Tongue (tissue), 2 donors: ENCODE results near the gene PTPRU. TPM values are rescaled to one million over a fixed set of nuclear protein-coding genes. Genes with fewer than 3 reads are reported as not detected.

Source experiments
- DNase-seq: peaks from one replicate; pipeline ENCODE4 v3.0.0-alpha.2; 2015
- total RNA-seq: library from RNA; depleted of rRNA; stranded (reverse); fragments of >200 nt; gene quantifications from one replicate; pipeline ENCODE4 v1.2.3, GENCODE V29; 2014

Gene PTPRU
- total RNA-seq, 1 donor from 2014 or later: 42.5 TPM

DNA sequence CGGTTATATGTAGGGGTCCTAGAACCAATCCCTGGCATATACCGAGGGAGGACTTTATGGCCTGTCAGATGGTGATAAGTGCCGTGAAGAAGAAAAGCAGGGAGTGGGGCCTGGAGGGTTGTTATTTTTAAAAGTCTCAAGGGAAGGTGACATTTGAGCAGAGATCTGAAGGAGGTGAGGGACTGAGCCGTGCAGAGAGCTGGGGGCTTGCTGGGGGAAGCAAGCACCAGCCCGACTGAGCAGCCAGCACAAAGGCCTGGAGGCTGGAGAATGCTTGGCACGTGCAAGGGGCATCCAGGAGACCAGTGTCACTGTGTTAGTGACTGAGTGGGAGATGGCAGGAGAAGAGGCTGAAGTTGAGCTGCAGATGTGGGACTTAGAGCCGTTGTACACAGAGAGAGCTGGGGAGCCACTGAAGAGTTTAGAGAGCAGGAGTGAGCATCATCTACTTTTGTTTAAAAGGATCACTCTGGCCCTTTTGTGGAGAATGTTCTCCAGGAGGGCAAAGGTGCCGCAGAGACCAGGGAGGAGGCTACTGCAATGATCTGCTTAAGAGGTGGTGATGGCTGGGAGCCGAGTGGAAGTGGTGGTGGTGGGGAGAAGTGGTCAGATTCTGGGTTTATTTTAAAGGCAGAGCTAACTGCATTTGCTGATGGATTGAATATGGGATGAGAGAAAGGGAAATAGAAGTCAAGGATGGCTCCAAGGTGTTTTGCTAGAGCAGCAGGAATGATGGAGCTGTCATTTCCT is 31.2 kb downstream of the PTPRU start:
- DNase-seq: no peak

DNA sequence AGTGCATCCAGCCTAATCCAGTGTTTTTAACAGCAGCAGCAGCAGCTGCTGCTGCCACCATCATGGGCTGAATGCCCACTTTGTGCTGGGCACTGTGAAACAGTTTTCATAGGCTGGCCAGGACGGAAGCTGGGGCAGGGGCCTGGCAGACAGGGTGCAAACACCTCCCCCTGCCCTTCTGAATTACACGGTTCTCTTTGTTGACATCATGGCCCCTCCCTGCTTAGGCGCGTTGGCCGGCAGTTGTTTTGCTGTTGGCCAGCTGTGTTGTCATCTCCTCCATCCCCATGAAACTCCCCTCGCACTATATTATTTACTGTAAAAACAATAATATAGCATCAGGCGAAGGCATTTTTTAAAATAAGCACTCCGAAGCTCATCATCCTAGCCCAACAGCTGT is 33.1 kb downstream of the PTPRU start:
- DNase-seq: peak; percentile 94

DNA sequence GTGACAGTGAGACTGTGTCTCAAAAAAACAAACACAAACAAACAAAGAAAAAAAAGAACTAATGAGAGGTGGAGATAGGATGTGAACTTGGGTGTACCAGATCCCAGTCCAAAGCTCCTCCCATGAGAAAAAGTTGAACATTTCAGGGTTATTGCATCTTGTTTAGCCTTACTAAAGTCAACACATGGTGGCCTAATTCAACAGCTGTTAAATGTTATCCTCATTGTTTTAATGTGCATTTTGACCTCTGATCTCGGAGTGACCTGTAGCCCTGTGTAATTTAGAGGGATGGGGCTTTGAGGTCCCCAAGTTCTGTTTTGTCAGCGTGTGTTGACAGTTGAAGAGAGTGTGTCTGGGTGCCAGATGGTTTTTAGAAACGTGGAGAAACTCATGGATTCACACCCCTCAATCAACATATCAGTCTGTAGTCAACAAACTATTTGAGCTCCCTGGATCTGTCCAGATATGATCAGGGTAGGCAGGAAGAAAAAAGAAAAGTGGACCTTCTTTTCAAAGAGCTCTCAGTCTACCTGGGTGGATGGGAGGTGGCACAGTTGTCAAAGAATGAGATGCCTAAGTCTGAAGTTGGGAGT is 34.7 kb downstream of the PTPRU start:
- no peak for DNase-seq

DNA sequence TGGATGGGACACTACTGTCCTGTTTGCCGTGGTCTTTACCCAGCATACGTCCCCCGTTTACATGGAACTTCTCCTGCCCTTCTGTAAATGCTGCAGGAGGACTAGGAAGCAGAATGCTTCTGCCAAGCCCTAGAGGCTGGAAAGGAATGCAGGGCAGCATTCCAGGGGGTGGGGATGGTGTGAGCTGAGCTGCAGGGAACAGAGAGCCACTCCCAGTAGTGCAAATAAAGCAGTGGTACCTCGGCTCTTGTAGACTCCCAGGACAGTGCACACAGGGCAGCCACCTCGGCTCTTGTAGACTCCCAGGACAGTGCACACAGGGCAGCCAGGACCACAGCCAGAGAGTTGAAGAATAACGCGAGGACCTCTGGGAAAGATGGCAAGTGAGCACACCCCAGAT is 35.4 kb downstream of the PTPRU start:
- peak; percentile 88 for DNase-seq

DNA sequence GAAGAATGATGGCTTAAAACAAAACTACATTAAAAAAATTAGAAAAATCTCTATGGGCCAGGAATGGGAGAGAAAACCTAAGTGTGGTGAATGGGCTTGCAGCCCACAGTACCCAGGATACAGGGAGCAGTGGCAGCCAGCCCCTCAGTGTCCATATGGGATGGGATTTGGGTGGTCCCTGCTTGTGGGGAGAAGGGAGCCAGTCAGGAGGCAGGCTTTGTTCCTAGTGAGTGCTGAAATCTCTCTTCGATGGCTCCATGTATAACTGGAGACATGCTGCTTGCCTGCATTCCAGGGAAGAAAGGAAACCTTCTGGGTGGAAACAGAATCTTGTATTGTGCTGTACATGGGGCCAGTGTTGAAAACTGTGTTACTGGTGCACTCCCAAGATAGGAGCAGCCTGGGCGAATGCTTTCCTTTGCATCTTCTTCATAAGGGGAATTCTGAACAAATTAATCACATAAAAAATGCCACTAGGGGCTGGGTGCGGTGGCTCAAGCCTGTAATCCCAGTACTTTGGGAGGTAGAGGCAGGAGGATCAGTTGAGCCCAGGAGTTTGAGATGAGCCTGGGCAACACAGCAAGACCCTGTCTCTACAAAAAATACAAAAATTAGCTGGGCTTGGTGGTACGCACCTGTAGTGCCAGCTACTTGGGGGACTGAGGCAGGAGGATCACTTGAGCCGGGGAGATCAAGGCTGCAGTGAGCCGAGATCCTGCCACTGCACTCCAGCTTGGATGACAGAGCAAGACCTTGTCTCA is 36.0 kb downstream of the PTPRU start:
- DNase-seq: no peak

DNA sequence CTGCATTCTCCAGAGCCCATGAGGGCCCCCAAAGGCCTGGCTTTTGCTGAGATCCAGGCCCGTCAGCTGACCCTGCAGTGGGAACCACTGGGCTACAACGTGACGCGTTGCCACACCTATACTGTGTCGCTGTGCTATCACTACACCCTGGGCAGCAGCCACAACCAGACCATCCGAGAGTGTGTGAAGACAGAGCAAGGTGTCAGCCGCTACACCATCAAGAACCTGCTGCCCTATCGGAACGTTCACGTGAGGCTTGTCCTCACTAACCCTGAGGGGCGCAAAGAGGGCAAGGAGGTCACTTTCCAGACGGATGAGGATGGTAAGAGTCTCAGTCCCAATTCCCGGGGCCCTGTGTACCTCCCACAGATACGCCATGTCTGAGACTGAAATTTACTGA is 39.1 kb downstream of the PTPRU start:
- DNase-seq: no peak

DNA sequence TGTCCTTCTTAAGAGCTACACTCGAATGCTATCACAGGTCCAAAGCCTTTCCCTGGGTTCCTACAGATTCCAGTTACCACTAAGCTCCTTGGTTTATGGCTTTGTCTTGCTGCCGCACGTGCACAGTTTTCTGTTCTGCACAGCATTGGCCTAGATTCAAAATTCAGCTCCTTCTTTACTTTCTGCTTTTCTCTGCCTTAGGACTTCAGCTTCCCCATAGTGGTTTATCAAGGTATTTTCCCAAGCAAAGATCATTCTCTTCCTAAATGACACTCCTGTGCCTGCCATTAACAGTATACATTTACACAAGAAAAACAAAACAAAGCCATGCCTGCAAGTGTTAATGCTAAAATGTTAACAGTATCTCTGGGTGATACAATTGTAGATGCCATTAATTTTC is 41.8 kb downstream of the PTPRU start:
- DNase-seq: no peak

DNA sequence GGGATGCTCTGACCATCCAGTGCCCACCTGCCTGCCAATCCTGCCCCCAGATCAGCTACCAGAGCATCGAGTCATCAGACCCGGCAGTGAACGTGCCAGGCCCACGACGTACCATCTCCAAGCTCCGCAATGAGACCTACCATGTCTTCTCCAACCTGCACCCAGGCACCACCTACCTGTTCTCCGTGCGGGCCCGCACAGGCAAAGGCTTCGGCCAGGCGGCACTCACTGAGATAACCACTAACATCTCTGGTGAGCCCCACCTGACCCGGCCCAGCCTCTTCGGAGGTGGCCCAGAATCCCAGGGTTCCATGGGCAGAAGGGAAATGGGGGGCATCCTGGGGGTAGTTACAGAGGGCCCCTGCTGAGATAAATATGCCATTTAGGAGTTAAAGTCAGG is 43.1 kb downstream of the PTPRU start:
- no peak for DNase-seq

DNA sequence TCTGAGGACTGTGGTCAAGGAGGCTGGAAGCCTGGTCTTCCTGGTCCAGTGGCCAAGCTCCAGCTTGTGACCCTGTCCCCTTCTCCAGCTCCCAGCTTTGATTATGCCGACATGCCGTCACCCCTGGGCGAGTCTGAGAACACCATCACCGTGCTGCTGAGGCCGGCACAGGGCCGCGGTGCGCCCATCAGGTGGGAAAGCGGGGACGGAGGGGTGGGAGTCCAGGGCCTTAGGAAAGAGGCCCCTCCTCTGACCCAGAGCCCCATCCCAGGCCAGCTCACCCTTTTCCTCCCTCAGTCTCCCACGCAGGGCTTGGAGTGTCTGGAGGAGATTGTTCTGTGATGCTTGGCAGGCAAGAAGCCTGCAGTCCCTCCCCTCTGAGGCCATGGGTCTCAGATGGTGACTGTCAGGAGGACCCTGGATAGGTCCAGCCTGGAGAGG is 43.6 kb downstream of the PTPRU start:
- DNase-seq: no peak

DNA sequence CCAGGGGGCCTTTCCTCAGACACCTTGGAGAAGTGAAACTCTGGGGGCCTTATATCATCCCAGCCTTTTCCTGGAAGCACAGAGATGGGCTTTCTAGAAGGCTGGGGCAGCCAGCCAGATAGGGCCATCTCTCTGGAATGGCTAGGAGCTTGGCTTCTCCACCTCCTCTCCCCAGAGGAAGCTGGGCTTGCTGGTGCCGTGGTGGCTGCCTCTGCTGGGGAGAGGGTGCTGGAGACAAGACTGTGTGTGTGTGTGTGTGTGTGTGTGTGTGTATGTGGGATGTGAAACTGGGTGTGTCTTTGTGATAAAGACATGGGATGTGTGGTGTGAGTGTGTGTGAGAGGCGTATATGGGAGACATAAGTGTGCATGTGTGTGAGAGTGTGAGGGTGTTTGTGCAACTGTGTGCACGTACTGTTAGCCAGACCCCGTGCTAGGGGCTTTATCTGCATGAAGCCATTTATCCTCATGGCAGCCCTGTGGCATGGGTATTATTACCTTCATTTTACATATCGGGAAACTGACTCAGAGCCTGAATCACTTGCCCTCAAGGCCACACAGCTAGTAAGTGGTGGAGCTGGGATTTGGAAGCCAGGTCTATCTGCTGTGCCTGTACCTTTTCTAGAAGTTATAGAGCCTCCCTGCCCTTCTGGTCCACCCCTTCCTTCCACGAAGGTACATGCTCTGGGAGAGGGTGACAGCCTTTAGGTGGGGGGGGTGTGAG is 44.2 kb downstream of the PTPRU start:
- no peak for DNase-seq

DNA sequence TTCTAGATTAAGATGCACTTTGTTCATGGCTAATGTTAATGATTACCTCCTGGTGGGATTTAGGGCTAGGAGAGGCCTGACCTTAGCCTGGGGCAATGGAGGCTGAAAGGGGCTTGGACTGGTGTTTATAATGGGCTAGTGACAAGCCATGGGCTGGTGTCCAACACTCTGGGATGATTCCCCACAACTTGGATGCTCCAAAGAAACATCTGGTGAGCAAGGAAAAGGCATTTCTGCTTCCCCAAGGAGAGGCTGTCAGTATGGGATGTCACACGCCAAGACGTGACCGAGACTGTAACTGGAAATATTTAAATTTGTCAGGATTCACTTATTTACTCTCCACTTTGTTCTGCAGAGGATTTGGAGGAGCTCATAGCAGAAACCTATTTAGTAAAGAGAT is 45.2 kb downstream of the PTPRU start:
- peak; percentile 63 for DNase-seq

DNA sequence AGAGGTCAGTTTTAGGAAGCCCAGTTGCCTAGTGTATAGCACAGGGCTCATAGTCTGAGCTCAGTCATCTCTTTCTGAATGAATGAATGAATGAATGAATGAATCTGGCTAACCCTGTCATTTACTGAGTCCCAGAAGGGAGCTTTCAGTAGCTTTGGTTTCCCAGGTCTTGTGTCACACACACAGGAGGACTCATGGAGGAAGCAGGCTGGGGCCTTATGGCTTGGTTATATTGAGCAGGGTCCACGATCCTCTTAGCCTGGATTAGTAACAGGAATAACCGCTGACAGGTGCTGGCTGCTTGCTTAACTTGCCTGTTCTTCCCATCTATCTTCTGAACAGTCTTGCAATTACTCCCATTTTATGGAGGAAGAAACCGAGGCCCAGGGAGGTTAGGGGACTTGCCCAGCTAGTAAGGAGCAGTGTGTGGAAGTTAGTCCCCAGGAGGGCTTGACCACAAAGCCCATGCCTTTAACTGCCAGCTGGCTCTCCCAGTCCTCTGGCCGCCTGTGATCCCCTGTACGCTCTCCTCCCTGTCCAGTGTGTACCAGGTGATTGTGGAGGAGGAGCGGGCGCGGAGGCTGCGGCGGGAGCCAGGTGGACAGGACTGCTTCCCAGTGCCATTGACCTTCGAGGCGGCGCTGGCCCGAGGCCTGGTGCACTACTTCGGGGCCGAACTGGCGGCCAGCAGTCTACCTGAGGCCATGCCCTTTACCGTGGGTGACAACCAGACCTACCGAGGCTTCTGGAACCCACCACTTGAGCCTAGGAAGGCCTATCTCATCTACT is 46.0 kb downstream of the PTPRU start:
- no peak for DNase-seq

DNA sequence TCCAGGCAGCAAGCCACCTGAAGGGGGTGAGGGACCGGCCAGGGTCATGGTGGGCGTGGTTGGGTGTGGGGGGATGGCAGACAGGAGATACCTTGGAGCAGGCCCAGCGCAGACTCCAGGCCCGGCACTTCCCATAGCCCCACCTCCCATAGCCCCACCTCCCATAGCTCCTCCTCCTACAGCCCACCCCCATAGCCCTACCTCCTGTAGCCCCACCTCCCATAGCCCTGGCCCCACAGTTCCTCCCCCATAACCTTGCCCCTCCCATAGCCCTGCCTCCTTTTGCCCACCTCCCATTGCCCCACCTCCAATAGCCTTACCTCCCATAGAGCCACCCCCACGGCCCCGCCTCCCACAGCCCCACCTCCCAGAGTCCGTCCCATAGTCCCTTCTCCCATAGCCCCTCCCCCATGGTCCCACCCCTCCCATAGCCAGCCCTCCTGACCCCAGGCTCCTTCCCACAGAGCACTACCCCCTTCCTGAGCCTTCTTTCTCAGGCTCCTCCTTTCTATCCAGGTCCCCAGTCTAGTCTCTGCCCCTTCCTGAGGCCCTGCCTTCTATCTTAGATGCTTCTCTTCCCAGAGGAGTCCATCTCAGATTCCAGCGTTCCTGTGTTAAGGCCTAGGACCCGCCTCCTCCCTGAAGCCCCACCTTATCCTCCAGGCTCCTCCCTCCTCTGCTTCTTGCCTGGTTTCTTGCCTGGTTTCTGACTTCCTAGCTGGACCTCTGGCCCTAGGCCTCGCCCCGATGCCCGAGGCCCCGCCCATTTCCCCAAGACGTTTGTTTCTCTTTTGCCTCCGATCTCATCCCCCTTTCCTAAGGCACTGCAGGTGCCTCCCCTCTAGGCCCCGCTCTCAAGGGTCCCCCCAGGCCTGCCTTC is 46.8 kb downstream of the PTPRU start:
- DNase-seq: peak; percentile 54

DNA sequence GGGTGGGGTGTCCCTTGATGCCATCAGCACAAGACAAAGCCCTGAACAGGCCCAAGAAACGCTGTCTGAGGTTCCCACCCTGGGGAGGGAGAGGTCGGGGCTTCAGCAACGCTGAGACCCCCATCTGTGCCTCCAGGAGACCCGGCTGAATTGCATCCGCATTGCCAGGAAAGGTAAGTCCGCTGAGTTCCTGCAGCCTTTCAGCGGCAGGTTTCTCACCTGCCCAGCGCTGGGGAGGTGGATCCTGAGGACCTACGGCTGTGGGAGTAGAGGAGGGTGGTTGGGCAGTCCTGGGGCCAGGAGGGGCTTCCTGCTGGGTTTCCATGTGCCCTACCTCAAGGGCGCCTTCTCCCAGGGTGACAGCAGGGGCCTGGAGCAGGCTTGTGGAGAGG is 47.5 kb downstream of the PTPRU start:
- no peak for DNase-seq

DNA sequence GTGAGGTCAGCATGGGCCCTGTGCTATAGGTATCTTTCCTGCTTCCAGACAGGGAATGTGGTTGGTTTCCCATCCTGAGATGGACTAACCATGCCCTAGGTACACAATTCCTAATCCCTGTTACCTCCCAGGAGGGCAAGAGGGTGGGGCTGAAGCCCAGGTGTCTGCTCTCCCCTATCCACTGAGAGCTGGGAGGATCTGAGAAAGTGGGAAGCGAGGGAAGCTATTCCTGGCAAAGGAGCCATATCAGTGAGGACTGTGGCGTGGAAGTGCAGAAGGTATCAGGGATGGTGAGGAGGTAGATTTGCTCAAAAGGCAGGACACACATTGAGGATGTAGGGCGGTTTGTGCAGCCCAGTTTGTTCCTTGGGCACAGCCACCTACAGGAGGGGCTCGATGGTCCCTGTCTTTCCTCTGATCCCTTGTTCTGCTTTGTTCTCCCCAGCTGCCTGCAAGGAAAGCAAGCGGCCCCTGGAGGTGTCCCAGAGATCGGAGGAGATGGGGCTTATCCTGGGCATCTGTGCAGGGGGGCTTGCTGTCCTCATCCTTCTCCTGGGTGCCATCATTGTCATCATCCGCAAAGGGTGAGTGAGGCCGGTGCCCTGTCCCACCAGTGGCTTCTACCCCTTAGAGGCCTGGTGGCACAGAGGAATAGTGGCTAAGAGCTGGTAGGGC is 48.1 kb downstream of the PTPRU start:
- no peak for DNase-seq

DNA sequence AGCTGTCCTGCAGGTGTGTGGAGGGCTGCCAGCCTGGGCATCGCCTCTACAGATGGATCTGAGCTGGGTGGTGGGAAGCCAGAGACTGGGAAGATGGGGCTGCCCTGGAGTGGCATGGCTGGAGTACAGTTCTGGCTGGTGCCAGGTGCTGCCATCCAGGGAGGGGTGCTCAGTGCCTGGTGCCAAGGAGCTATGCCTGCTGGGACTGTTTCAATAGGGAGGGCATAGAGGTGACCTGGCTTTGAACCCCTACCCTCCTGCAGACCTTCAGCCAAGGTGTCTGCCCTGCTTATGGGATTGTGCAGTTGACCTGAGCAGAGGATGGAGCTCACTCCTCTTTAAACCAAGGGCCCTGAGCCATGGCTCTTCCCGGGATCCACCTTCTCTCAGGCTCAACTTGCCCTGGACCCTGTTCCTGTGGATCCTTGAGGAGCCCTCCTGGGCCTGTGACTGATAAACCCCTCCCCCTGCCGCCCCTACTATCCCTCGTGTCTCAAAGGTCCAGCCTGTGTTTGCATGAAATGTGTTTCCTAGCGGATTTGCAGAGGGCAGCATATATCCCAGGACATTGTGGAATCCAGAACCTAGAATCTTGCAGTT is 48.7 kb downstream of the PTPRU start:
- DNase-seq: no peak

DNA sequence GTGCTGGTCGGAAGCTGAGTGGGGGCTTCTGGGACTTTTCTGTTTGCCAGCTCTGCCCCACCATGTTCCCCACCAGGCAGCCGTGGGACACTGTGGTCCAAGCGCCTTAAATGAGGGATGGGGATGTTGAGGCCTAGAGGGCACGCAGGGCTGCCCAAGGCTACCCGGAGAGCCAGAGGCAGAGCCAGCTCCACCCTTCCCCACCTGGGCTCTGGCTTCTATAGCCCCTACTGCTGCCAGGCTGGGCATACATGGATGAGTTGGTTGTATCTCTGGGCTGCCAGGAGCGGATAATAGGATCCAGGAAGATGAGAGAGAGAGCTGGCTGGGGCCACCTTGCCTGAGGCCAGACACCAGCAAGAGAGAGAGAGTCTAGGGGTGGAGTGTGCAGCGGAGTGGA is 49.4 kb downstream of the PTPRU start:
- DNase-seq: no peak

DNA sequence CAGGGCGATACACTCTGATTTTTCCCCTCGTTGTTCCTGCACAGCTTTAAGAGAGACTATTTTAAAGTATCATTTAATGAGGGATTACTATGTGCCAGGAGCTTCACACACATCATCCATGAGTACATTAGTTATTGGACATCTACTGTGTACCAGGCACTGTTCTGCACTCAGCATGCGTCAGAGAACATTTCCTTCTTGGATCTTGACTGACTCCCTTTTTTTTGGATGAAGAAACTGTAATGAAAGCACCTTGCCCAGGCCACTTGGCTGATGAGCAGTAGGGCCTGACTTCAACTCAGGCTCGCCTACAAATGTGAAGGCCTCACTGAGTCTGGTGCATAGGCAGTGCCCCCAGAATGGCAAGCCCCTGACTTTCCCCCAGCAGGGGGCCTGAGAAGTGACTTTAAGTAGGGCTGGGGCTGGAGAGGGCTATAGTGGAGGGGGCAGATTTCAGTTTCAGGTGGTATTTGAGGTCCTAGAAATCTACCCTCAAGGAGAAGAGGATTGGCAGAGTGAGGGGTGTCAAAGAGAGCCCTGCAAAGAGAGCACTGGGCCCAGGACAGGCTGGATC is 50.0 kb downstream of the PTPRU start:
- no peak for DNase-seq

DNA sequence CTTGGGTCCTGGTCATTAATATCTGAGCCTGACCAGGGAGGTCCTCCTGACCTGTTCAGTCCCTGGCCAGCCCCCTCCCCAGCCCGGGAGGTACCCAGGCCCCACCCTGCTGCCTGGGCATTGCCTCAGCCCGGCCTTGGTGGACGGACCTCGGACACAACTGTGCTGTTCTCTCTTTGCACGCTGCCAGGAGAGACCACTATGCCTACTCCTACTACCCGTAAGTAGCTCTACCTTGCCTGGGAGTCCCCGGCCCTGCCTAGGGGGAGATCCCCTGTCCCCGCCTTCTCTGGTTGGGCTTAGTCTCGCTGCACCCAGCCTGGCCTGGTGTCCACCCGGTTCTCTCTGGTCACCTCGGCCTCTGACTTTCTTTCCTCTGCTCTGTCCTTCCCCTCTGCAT is 53.2 kb downstream of the PTPRU start:
- no peak for DNase-seq
